Measurements from ENCODE around the gene IP6K2.

IP6K2 gene

GRCh38 chr3:48692551-48692950 is 24.5 kb downstream of the IP6K2 start:
- TF ChIP-seq TAF1 (IDR thresholded peaks at IDR 0.05; ENCODE audit: borderline replicate concordance, insufficient read depth, low read length) (no peak), POLR2AphosphoS5 (IDR thresholded peaks at IDR 0.05; ENCODE audit: low read depth, low read length) (no peak), SIN3A (IDR thresholded peaks at IDR 0.05; ENCODE audit: borderline replicate concordance, insufficient read depth, low read length) (no peak)
- TF ChIP-seq, protein P1, sequence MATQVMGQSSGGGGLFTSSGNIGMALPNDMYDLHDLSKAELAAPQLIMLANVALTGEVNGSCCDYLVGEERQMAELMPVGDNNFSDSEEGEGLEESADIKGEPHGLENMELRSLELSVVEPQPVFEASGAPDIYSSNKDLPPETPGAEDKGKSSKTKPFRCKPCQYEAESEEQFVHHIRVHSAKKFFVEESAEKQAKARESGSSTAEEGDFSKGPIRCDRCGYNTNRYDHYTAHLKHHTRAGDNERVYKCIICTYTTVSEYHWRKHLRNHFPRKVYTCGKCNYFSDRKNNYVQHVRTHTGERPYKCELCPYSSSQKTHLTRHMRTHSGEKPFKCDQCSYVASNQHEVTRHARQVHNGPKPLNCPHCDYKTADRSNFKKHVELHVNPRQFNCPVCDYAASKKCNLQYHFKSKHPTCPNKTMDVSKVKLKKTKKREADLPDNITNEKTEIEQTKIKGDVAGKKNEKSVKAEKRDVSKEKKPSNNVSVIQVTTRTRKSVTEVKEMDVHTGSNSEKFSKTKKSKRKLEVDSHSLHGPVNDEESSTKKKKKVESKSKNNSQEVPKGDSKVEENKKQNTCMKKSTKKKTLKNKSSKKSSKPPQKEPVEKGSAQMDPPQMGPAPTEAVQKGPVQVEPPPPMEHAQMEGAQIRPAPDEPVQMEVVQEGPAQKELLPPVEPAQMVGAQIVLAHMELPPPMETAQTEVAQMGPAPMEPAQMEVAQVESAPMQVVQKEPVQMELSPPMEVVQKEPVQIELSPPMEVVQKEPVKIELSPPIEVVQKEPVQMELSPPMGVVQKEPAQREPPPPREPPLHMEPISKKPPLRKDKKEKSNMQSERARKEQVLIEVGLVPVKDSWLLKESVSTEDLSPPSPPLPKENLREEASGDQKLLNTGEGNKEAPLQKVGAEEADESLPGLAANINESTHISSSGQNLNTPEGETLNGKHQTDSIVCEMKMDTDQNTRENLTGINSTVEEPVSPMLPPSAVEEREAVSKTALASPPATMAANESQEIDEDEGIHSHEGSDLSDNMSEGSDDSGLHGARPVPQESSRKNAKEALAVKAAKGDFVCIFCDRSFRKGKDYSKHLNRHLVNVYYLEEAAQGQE (IDR thresholded peaks at IDR 0.05; ENCODE audit: insufficient read depth in 1 of 2, low read depth in 2 of 2, low read length in 2 of 2), result no peak

DNA sequence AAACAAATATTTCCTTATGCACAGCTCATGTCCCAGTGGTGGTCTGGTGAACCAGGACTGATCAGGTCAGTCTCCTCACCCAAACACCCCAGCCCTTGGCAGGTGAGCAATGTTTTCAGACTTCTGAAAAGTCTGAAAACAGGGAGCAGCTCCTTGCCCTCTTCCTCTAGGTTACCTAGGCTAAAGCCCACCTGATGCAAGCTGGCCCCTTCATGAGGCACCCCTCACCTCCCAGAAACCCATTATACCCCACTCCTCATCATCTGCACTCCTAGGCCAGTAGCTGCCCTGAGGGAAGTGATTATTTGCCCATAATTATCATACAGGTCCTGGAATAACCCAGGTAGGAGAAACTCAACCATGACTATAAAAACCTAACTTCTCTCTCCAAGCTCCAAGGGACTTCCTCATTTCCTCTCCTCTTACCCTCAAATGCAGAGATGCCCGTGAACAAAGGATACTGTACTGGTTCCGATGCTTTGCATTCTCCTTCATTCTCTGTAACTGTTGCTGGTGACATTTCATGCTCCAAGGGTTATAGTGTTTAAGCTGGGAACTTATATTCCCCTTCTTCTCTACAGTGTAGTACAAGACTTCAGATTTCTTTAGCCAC is 26.1 kb downstream of the IP6K2 start:
- TF ChIP-seq SIN3A (IDR thresholded peaks at IDR 0.05; ENCODE audit: borderline replicate concordance, insufficient read depth, low read length) (no peak), FOXP2 (optimal IDR thresholded peaks at IDR 0.05; ENCODE audit: borderline replicate concordance, extremely low read depth, extremely low read length, insufficient read depth) (no peak), TAF1 (IDR thresholded peaks at IDR 0.05; ENCODE audit: borderline replicate concordance, insufficient read depth, low read length) (no peak), POLR2AphosphoS5 (IDR thresholded peaks at IDR 0.05; ENCODE audit: low read depth, low read length) (no peak)
- TF ChIP-seq, protein P1 (IDR thresholded peaks at IDR 0.05; ENCODE audit: insufficient read depth in 1 of 2, low read depth in 2 of 2, low read length in 2 of 2), result no peak

- no peak for TF ChIP-seq POLR2AphosphoS5 (IDR thresholded peaks at IDR 0.05; ENCODE audit: low read depth, low read length)
- no peak for TF ChIP-seq SIN3A (IDR thresholded peaks at IDR 0.05; ENCODE audit: borderline replicate concordance, insufficient read depth, low read length)
- TF ChIP-seq, protein P1 (IDR thresholded peaks at IDR 0.05; ENCODE audit: insufficient read depth in 1 of 2, low read depth in 2 of 2, low read length in 2 of 2), result no peak
- TF ChIP-seq TAF1 (IDR thresholded peaks at IDR 0.05; ENCODE audit: borderline replicate concordance, insufficient read depth, low read length), result no peak
- no peak for TF ChIP-seq FOXP2 (optimal IDR thresholded peaks at IDR 0.05; ENCODE audit: borderline replicate concordance, extremely low read depth, extremely low read length, insufficient read depth)
Measured at GRCh38 chr3:48689384-48689783, 27.6 kb downstream of the IP6K2 start.

GRCh38 chr3:48688737-48689075 is 28.3 kb downstream of the IP6K2 start:
- TF ChIP-seq SIN3A (IDR thresholded peaks at IDR 0.05; ENCODE audit: borderline replicate concordance, insufficient read depth, low read length) (no peak), FOXP2 (optimal IDR thresholded peaks at IDR 0.05; ENCODE audit: borderline replicate concordance, extremely low read depth, extremely low read length, insufficient read depth) (no peak), POLR2AphosphoS5 (IDR thresholded peaks at IDR 0.05; ENCODE audit: low read depth, low read length) (no peak)
- TF ChIP-seq, protein P1 (IDR thresholded peaks at IDR 0.05; ENCODE audit: insufficient read depth in 1 of 2, low read depth in 2 of 2, low read length in 2 of 2), result no peak

Data from PFSK-1 (cell line).